ENCODE data around the gene WLS.

GRCh38 chr1:68107771-68108170 is 124.6 kb downstream of the WLS start:
- no peak for TF ChIP-seq SUZ12 (IDR thresholded peaks at IDR 0.05; ENCODE audit: extremely low read depth, insufficient read depth, insufficient read length)
- no peak for TF ChIP-seq YY1 (IDR thresholded peaks at IDR 0.05; ENCODE audit: insufficient read depth, insufficient read length)
- no peak for TF ChIP-seq ZNF274 (IDR thresholded peaks at IDR 0.05; ENCODE audit: low read depth, low read length)
